ENCODE results near the gene LSM12.

DNA sequence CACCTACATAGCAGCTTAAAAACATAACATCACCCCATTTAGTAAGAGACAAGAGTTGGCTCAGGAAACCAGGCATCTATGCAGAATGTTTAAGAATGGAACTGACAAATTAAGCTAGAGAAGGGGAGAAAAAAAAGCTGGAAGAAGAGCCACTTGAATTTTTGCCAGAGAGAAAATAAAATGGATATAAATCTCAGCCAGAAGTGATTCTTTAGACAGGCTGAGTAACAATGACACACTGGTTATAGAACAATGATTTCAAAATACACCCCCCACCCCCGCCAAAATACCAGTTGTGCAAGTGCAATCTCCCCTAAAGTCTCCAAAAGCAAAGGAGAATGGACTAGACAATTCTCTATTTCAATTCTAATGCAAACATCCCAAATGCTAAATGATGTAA is 22.4 kb downstream of the LSM12 start:
- no peak for TF ChIP-seq POLR2A (IDR thresholded peaks at IDR 0.05)
- TF ChIP-seq, protein P1, sequence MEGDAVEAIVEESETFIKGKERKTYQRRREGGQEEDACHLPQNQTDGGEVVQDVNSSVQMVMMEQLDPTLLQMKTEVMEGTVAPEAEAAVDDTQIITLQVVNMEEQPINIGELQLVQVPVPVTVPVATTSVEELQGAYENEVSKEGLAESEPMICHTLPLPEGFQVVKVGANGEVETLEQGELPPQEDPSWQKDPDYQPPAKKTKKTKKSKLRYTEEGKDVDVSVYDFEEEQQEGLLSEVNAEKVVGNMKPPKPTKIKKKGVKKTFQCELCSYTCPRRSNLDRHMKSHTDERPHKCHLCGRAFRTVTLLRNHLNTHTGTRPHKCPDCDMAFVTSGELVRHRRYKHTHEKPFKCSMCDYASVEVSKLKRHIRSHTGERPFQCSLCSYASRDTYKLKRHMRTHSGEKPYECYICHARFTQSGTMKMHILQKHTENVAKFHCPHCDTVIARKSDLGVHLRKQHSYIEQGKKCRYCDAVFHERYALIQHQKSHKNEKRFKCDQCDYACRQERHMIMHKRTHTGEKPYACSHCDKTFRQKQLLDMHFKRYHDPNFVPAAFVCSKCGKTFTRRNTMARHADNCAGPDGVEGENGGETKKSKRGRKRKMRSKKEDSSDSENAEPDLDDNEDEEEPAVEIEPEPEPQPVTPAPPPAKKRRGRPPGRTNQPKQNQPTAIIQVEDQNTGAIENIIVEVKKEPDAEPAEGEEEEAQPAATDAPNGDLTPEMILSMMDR (IDR thresholded peaks at IDR 0.05), result no peak
